Astrocyte of the spinal cord (primary cell): ENCODE data around the gene LMOD1.

Experiments
- DNase-seq: peaks from one replicate; pipeline ENCODE4 v3.0.0; 2011; ENCODE audit warnings: low read depth, low spot score
- H3K4me3 ChIP-seq: 2 replicates; pipeline ENCODE4 v1.5.1; 2011; ENCODE audit warnings: low read depth, mild to moderate bottlenecking, low read length, moderate library complexity
- CTCF ChIP-seq: IDR thresholded peaks from 2 replicates; pipeline ENCODE4 v1.5.1; 2012; ENCODE audit warnings: low read depth, mild to moderate bottlenecking, low read length, inconsistent platforms
- in situ Hi-C: cut with HindIII; loops from 2 replicates; pipeline ENCODE4 v1.10.0; 2017; ENCODE audit warnings: low sequenced_read_pairs

Gene LMOD1

GRCh38 chr1:201894343-201895119, 51.8 kb downstream of the LMOD1 start:
- no peak overlapping the region for H3K4me3 ChIP-seq
- DNase-seq = no peak
- no peak for TF ChIP-seq CTCF
- in situ Hi-C loops = no loop called here

GRCh38 chr1:201893431-201893830, 52.9 kb downstream of the LMOD1 start:
- no peak for TF ChIP-seq CTCF
- in situ Hi-C loops = no loop called here
- H3K4me3 ChIP-seq = no peak overlapping the region
- no peak for DNase-seq

GRCh38 chr1:201892211-201892610, 54.1 kb downstream of the LMOD1 start:
- no peak for TF ChIP-seq CTCF
- DNase-seq = no peak
- in situ Hi-C loops = no loop called here
- H3K4me3 ChIP-seq = no peak overlapping the region

GRCh38 chr1:201891451-201892045, 54.8 kb downstream of the LMOD1 start:
- no peak overlapping the region for H3K4me3 ChIP-seq
- TF ChIP-seq CTCF = no peak
- no peak for DNase-seq
- in situ Hi-C loops = no loop called here

- H3K4me3 ChIP-seq = no peak overlapping the region
- in situ Hi-C loops = no loop called here
- TF ChIP-seq CTCF = no peak
- DNase-seq = no peak
Observed at GRCh38 chr1:201890806-201891450, 55.4 kb downstream of the LMOD1 start.

GRCh38 chr1:201890223-201890622, 56.1 kb downstream of the LMOD1 start:
- in situ Hi-C loops = no loop called here

More at GRCh38 chr1:201890223-201890622, 56.1 kb downstream of the LMOD1 start:
- no peak overlapping the region for H3K4me3 ChIP-seq
- TF ChIP-seq CTCF = no peak
- DNase-seq = no peak
